Suppressor macrophage (primary cell): Measurements from ENCODE around the gene TEX26.

Source experiments
- DNase-seq, 4 experiments: peaks; one replicate each; pipeline ENCODE4 v3.0.0-alpha.2; 2020 to 2022

The TEX26 gene

DNA sequence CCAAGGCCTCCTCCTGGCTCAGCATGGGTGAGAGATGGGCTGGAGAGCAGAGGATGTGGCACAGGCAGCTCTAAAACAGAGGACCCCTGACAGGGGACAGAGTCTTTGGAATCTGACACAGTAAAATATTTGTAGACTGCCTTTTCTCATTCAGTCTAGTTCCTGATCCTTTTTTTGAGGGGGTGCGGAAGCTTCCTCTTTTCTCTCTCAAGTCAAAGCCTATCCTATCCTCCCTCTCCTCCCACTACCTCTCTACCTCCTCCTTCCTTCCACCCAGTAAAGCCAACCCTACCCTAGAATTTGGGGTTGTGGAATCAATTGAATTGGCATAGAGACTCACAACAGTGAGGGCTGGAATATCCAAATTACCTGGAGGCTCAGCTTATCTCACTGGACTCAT is 82.0 kb downstream of the TEX26 start:
- peak; percentile 37 to 64 (median 56) for DNase-seq

DNA sequence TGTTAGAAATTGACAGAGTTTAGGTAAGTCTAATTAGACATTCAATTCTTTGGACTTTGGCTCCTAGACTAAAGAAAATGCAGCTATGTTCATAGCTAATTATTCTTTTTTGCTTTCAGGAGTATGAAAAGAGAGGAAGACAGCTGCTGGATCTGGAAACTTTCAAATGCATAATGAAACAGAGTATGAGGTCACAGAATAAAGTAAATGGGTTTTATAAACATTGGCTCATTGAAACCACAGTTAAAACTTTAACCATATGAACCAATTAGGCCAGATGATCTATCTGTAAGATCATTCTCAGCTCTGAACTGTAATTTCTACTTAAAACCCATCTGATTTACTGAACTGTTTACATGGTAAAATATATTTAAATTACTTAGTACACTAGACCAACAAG is 82.7 kb downstream of the TEX26 start:
- DNase-seq = no peak

DNA sequence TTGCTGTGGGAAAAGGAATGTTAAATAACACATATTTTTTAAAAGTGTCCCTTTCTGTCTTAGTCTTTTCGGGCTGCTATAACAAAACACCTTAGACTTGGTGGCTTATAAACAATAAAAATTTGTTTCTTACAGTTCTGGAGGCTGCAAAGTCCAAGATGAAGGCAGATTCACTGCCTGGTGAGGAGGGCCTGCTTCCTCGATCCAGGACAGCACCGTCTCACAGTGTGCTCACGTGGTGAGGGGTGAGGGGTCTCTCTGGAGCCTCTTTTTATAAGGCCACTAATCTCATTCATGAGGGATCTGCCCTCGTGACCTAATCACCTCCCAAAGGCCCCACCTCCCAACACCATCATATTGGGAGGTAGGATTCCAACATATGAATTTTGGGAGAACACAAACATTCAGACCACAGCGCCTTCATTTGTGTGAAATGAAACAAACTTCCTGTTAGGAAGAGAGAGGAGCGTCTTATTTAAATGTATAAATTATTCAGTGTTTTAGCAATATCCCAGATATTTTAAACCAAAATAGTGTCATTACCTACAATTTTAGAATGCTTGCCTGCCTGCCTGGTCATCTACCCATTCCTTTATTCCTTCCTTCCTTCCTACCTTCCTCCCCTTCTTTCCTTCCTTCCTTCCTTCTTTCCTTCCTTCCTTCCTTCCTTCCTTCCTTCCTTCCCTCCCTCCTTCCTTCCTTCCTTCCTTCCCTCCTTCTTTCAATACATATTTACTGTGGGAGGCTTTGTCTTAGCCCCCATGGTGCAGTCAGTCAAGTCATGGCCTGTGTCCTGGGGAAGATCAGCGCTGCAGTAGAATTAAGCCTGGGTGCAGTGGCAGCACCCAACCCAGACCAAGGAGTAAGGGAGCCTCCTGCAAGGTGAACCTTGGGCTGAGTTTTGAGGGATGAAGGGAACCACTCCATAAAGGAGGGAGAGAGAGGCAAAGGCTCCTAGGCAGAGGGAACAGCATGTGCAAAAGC is 84.2 kb downstream of the TEX26 start:
- no peak for DNase-seq

DNA sequence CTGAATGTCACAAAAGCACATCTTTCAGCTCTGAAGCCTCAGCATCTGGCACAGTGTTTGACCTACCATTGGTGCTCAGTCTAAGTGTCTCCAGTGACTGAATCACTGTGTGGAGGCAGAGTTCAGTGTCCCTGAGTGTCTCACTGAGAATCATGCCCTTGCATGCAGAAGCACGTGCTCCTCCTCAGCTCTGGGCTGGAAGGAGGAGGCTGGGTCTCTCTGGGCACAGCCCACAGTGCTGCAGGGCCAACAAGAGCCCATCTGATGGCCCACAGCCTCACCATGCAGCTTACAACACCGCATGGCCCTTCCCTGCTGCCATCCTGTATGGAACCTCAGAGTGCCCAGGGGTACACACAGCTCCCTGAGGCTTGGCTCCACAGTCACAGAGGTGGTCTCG is 86.1 kb downstream of the TEX26 start:
- DNase-seq = no peak

DNA sequence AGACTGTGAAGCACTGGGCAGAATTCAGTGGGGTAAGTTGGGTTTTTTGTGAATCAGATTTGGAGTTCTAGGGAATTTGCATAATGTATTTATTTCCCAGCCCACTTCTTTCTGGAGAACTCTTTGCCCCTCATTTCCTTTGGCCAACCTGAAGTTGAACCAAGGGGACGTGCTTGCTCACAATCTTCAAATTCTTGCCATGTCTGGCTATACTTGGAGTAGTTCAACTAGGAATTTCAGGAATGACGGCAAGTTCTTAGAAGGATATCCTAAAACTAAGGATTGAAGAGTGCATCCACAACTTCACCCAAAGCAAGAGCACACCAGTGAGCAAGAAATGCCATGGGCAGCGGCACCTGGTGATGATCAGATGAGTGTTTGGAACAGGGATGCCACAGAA is 88.5 kb downstream of the TEX26 start:
- DNase-seq = no peak

DNA sequence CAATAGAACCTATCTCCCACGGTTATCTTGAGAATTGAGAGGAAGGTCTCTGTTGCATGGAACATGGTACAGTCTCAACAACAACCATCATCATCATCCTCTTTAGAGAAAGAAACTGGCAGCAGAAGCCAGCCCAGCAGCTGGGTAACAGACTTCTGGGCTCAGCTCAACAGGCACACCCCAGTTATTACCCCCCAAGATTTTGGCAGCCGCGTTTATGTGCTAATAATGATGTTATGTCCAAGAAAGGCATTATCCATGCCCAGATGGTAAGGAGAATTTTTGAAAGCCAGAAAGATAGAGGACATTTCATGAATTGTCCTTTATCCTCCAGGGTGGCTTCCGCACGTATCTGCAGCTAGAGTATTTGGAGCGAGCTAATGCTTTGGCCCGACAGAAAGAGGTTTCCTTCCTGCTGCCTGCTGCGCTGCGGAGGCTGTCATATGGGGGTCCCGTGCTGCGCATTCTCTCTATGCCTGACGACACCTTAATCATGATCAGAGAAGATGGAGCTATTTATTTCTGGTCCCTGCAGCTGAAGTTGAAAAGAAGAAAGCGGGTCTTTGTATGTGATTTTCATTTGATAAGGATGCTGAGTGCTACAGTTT is 89.9 kb downstream of the TEX26 start:
- no peak for DNase-seq

DNA sequence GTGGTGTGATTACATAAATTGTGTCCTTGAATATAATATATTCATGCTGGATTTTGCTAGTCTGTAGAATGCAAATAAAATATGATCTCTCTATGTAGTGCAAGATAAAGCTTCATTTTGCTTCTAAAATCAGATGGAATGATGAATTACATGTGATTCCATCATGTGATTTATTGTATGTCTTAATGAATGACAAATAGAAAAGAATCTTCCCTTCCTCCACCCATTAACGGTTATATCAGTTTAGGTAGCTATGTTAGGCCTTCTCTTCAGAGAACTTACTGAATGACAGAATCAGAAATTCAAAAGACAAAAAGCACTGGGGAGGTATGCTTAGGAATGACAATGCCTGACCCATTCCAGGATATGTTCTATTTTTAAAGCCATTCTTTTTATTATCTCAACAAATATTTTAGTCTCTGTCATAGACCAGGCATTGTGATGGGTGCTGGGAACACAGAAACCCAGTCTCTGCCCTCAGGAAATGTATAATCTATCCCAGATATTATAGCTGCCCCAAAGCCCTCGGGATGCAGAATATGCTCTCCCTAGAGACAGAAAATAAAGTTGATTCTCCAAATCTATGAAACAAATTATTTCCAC is 90.6 kb downstream of the TEX26 start:
- DNase-seq = no peak
